Osteoblast (primary cell): ENCODE results near the gene TSPAN15. TPM values are rescaled to one million over a fixed set of nuclear protein-coding genes. Genes with fewer than 3 reads are reported as not detected.
A peak's percentile ranks its signal among the peaks of the same experiment; 100 is the strongest.

Experiments used
- DNase-seq: peaks from one replicate; pipeline ENCODE4 v3.0.0; 2011; ENCODE audit warnings: low spot score, mixed read lengths; ENCODE audit not compliant: insufficient read length; ENCODE audit errors: missing footprints
- H2AFZ ChIP-seq: 2 replicates; pipeline ENCODE4 v1.6.0; 2011; ENCODE audit warnings: mild to moderate bottlenecking, low read length
- H3K27ac ChIP-seq: 2 replicates; pipeline ENCODE4 v1.5.1; 2011; ENCODE audit warnings: mild to moderate bottlenecking, low read depth, low read length, moderate library complexity
- H3K27me3 ChIP-seq: 2 replicates; pipeline ENCODE4 v1.6.0; 2012; ENCODE audit warnings: mild to moderate bottlenecking, control low read depth, inconsistent platforms, low read length, moderate library complexity; ENCODE audit not compliant: insufficient read depth
- H3K36me3 ChIP-seq: 2 replicates; pipeline ENCODE4 v1.5.1; 2011; ENCODE audit warnings: mild to moderate bottlenecking, low read length, control low read depth, moderate library complexity; ENCODE audit not compliant: insufficient read depth
- H3K4me1 ChIP-seq: 2 replicates; pipeline ENCODE4 v1.5.1; 2011; ENCODE audit warnings: mild to moderate bottlenecking, low read length, control low read depth, moderate library complexity; ENCODE audit not compliant: insufficient read depth
- H3K4me2 ChIP-seq: 2 replicates; pipeline ENCODE4 v1.6.0; 2011; ENCODE audit warnings: mild to moderate bottlenecking, low read length; ENCODE audit not compliant: insufficient read depth
- H3K4me3 ChIP-seq: fragments of 200-600 bp; sonication (generic); 3 replicates; pipeline ENCODE4 v1.5.1; 2012; ENCODE audit warnings: mild to moderate bottlenecking, low read length, inconsistent platforms; ENCODE audit not compliant: insufficient read depth
- H3K79me2 ChIP-seq: 2 replicates; pipeline ENCODE4 v1.6.0; 2012; ENCODE audit warnings: mild to moderate bottlenecking, low read length, control low read depth, inconsistent platforms; ENCODE audit not compliant: insufficient read depth
- H3K9me3 ChIP-seq: 2 replicates; pipeline ENCODE4 v1.5.1; 2011; ENCODE audit warnings: low read depth, low read length, control low read depth
- H4K20me1 ChIP-seq: 2 replicates; pipeline ENCODE4 v1.6.0; 2012; ENCODE audit warnings: mild to moderate bottlenecking, low read length, control low read depth; ENCODE audit not compliant: insufficient read depth
- total RNA-seq: library from RNA; depleted of rRNA; stranded (reverse); fragments of >200 nt; gene quantifications from 2 replicates; pipeline ENCODE4 v1.2.3, GENCODE V29; 2012
- TF ChIP-seq, protein P1 (sequence below): IDR thresholded peaks from 2 replicates; pipeline ENCODE4 v1.5.1; 2011; ENCODE audit warnings: mild to moderate bottlenecking, low read depth, low read length, moderate library complexity; ENCODE audit errors: extremely low read depth

The TSPAN15 gene
- total RNA-seq, 1 donor = 0.72 TPM

DNA sequence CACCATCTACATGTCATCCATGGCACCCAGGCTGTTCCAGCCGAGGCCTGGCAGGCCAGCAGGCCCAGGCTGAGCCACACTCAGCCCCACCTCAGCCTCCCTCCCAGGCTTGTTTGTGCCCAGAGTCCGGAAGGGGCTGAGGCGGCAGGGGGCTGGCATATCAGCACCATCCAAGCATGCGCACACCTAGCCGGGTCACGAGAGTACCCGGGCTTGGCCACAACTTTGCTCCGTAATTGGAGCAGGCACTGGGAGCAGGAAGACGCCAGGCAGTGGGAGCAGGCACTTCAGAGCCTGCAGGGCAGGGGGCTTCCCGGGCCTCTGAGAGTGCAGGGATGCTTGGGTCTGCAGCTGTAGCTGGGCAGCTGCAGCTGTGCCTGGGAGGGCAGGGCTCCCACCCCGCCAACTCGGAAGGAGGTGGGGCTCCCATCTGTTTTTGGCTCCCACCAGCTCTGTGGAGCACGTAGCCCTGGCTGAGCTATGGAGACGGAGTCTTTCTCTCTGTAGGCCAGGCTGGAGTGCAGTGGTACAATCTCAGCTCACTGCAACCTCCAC, 15.2 kb upstream of the TSPAN15 start:
- TF ChIP-seq, protein P1, sequence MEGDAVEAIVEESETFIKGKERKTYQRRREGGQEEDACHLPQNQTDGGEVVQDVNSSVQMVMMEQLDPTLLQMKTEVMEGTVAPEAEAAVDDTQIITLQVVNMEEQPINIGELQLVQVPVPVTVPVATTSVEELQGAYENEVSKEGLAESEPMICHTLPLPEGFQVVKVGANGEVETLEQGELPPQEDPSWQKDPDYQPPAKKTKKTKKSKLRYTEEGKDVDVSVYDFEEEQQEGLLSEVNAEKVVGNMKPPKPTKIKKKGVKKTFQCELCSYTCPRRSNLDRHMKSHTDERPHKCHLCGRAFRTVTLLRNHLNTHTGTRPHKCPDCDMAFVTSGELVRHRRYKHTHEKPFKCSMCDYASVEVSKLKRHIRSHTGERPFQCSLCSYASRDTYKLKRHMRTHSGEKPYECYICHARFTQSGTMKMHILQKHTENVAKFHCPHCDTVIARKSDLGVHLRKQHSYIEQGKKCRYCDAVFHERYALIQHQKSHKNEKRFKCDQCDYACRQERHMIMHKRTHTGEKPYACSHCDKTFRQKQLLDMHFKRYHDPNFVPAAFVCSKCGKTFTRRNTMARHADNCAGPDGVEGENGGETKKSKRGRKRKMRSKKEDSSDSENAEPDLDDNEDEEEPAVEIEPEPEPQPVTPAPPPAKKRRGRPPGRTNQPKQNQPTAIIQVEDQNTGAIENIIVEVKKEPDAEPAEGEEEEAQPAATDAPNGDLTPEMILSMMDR = no peak
- DNase-seq = no peak
- no peaks in the 10 kb centered on the region for H3K27me3 ChIP-seq
- no peak overlapping the region for H2AFZ ChIP-seq
- H3K4me3 ChIP-seq = no peak overlapping the region
- H4K20me1 ChIP-seq = no peaks in the 10 kb centered on the region
- no peaks in the 10 kb centered on the region for H3K79me2 ChIP-seq
- no peaks in the 10 kb centered on the region for H3K36me3 ChIP-seq
- H3K4me2 ChIP-seq = no peak overlapping the region
- peaks cover 28% of the 10 kb centered on the region for H3K4me1 ChIP-seq
- H3K27ac ChIP-seq = no peak overlapping the region
- no peaks in the 10 kb centered on the region for H3K9me3 ChIP-seq

DNA sequence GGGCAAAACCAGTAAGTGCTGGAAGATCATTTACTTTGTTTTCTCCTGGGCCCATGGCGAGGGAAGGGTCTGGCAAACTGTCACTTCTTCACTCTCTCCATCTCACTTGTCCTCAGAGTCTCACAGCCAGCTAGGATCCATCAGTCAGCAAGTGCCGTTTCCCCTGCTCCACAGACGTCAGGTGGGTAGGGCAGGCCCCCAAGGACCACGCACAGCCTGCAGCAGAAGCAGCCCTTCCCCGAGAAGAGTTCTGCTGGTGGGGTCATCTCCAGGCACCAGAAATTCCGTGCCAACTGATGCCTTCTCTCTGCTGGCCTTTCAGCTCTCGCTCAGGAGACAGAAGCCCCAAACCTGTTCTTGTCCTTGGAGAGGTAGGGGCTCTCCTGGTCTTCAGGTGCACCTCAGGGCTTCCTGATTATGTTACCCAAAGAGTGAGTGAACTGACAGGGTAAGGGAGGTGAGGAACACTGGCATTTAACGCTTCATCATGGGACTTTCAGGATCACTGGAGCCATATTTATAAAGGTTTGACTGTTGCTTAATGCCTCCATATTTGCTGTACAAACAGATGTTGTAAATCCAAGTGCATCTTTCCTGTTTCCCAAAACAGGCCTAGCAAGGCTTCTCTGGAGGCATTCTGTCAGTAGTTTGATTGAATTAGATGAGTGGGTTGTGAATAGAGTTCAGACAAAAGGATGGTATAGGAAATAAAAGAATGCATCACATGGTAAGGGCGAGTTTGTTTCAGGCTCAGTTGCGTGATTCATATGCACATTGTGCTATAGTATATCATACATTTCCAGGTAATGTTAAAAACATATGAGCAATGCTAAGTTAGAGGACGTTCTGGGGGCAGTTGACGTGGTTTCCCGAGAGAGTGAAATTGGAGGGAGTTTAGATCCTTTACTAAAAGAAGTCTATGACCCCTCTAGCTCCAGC, 13.7 kb upstream of the TSPAN15 start:
- TF ChIP-seq, protein P1 = no peak
- Histone ChIP-seq H3K4me2 (peak overlapping the region; percentile 71), H3K4me3 (no peak overlapping the region), H3K27me3 (no peaks in the 10 kb centered on the region), H3K9me3 (no peaks in the 10 kb centered on the region), H2AFZ (no peak overlapping the region), H3K4me1 (peaks cover 28% of the 10 kb centered on the region), H3K36me3 (no peaks in the 10 kb centered on the region), H3K79me2 (no peaks in the 10 kb centered on the region), H4K20me1 (no peaks in the 10 kb centered on the region), H3K27ac (no peak overlapping the region)
- DNase-seq = no peak

DNA sequence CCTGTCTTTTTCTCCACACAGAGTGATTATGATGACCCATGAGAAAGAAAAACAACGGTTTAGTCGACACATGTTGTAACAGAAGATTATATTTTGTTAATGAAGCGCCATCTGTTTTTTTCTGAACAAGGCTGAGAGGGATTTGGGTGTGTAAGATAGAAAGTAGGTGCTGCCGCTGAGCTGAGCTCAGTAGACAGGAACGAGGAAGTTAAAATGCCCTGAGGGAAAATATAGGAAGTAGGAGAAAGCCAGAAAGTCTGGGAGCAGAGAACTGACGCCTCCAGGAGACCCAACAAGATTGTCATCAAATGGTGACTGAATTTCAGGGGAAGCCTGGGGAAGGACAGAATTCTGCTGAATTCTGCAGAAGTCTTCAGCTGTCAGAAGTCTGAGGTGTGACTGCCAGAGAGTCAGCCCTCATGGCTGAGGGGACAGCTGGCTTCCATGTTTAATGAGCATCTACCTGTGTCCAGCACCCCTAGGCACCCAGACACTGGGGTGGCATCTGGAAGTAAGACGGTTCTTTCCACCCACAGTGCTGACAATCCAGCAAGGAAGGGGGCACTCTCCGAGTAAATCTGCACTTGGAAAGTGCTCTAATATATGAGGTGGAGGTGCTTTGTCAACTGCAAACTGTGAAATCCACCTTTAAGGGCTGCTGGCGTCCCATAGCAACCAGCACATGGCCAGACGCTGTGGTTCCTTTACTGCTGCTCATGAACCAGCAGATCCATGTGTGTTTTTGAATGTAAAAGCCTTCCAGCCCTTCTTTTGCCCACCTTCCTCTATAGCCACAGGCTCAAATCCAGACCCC, 12.5 kb upstream of the TSPAN15 start:
- DNase-seq = no peak
- Histone ChIP-seq H4K20me1 (no peaks in the 10 kb centered on the region), H3K36me3 (no peaks in the 10 kb centered on the region), H3K27me3 (no peaks in the 10 kb centered on the region), H3K79me2 (no peaks in the 10 kb centered on the region), H3K4me3 (peak overlapping the region; percentile 0), H2AFZ (peak overlapping the region; percentile 87), H3K9me3 (no peaks in the 10 kb centered on the region), H3K4me1 (peaks cover 28% of the 10 kb centered on the region), H3K4me2 (peak overlapping the region; percentile 71), H3K27ac (peak overlapping the region; percentile 27)
- TF ChIP-seq, protein P1 = no peak
